IMR-90 (cell line): Measurements from ENCODE around the gene SRSF4. TPM values are rescaled to one million over a fixed set of nuclear protein-coding genes. Genes with fewer than 3 reads are reported as not detected.

Source experiments
- ATAC-seq: fragments of 200-7000 bp; cut with Tn5 transposase; 2 replicates; pipeline ENCODE4 v1.9.1; 2020; ENCODE audit warnings: low read depth, mild to moderate bottlenecking, moderate library complexity
- BruUV-seq: library from RNA; stranded (reverse); fragments of 400-500 nt; replicated peaks from 2 replicates; lab custom pipeline; 2021; lab: Mats Ljungman, UMichigan
- CTCF ChIA-PET: fragments of 300-600 bp; formaldehyde crosslinking; extraction: SDS; loops from one replicate; lab custom pipeline; 2021; ENCODE audit warnings: antibody characterized with exemption; lab: Yijun Ruan, JAX
- POLR2A ChIA-PET: fragments of 300-600 bp; sonication (Branson Sonifier 250); formaldehyde crosslinking; loops from one replicate; lab custom pipeline; 2022; ENCODE audit warnings: antibody characterized with exemption; ENCODE audit not compliant: unreplicated experiment; lab: Charles Lee
- DNase-seq: peaks from one replicate; pipeline ENCODE4 v3.0.0; 2013
- H2AFZ ChIP-seq: replicated peaks from 2 replicates; pipeline ENCODE3; 2013; ENCODE audit warnings: low read length, mild to moderate bottlenecking; ENCODE audit not compliant: poor library complexity
- H2AK5ac ChIP-seq: 2 replicates; pipeline ENCODE4 v1.6.1; 2013; ENCODE audit warnings: low read depth, low read length, inconsistent platforms
- H2AK9ac ChIP-seq: replicated peaks from 2 replicates; pipeline ENCODE3; 2013; ENCODE audit warnings: mild to moderate bottlenecking, low read depth, low read length, moderate library complexity; ENCODE audit not compliant: poor library complexity
- H2BK120ac ChIP-seq: 2 replicates; pipeline ENCODE4 v1.6.1; 2013; ENCODE audit warnings: low read depth, low read length, inconsistent platforms
- H2BK15ac ChIP-seq: 3 replicates; pipeline ENCODE4 v1.6.1; 2013; ENCODE audit warnings: low read depth, low read length, inconsistent platforms
- H2BK20ac ChIP-seq: 2 replicates; pipeline ENCODE4 v1.6.1; 2013; ENCODE audit warnings: low read depth, mild to moderate bottlenecking, inconsistent platforms, low read length, moderate library complexity
- H2BK5ac ChIP-seq: 2 replicates; pipeline ENCODE4 v1.6.1; 2013; ENCODE audit warnings: mild to moderate bottlenecking, low read depth, low read length, inconsistent platforms; ENCODE audit not compliant: poor library complexity, severe bottlenecking
- H3K14ac ChIP-seq: replicated peaks from 2 replicates; pipeline ENCODE4 v1.6.1; 2013; ENCODE audit warnings: low read depth, low read length, inconsistent platforms
- H3K18ac ChIP-seq: 2 replicates; pipeline ENCODE4 v1.6.1; 2013; ENCODE audit warnings: low read depth, low read length, control low read depth
- H3K23ac ChIP-seq: 2 replicates; pipeline ENCODE4 v1.6.1; 2013; ENCODE audit warnings: low read depth, low read length, inconsistent platforms
- H3K27ac ChIP-seq: 2 replicates; pipeline ENCODE4 v1.5.1; 2013; ENCODE audit warnings: mild to moderate bottlenecking, control low read depth, low read length; ENCODE audit not compliant: insufficient read depth
- H3K27me3 ChIP-seq: 2 replicates; pipeline ENCODE4 v1.6.1; 2013; ENCODE audit warnings: low read length; ENCODE audit not compliant: control insufficient read depth, insufficient read depth
- H3K36me3 ChIP-seq: 2 replicates; pipeline ENCODE4 v1.6.1; 2013; ENCODE audit warnings: low read length, mixed read lengths; ENCODE audit not compliant: control insufficient read depth, insufficient read depth
- H3K4ac ChIP-seq: 2 replicates; pipeline ENCODE4 v1.6.1; 2013; ENCODE audit warnings: low read depth, low read length, inconsistent platforms
- H3K4me1 ChIP-seq: 2 replicates; pipeline ENCODE4 v1.6.1; 2013; ENCODE audit warnings: low read length, mixed read lengths; ENCODE audit not compliant: control insufficient read depth, insufficient read depth
- H3K4me2 ChIP-seq: 2 replicates; pipeline ENCODE4 v1.6.1; 2013; ENCODE audit warnings: low read depth, mild to moderate bottlenecking, control low read depth, low read length, moderate library complexity
- H3K4me3 ChIP-seq: 2 replicates; pipeline ENCODE4 v1.5.1; 2013; ENCODE audit warnings: low read depth, mild to moderate bottlenecking, control low read depth, low read length, moderate library complexity; ENCODE audit not compliant: insufficient read depth
- H3K56ac ChIP-seq: 2 replicates; pipeline ENCODE4 v1.6.1; 2013; ENCODE audit warnings: low read length, inconsistent platforms; ENCODE audit not compliant: insufficient read depth; ENCODE audit errors: extremely low read depth
- H3K79me1 ChIP-seq, 2 experiments: 2 replicates each; pipeline ENCODE4 v1.6.1; 2013; ENCODE audit warnings: low read length in 2 of 2, inconsistent platforms in 1 of 2, low read depth in 1 of 2
- H3K9ac ChIP-seq: 2 replicates; pipeline ENCODE4 v1.6.1; 2013; ENCODE audit warnings: low read depth, low read length, control low read depth
- H3K9me1 ChIP-seq: 2 replicates; pipeline ENCODE4 v1.6.1; 2013; ENCODE audit warnings: low read length, inconsistent platforms; ENCODE audit not compliant: insufficient read depth
- H3K9me3 ChIP-seq: 2 replicates; pipeline ENCODE4 v1.6.1; 2013; ENCODE audit warnings: low read length; ENCODE audit not compliant: control insufficient read depth, insufficient read depth
- H4K20me1 ChIP-seq: 2 replicates; pipeline ENCODE4 v1.6.1; 2013; ENCODE audit warnings: low read length, inconsistent platforms; ENCODE audit not compliant: insufficient read depth
- H4K5ac ChIP-seq: 2 replicates; pipeline ENCODE4 v1.6.1; 2013; ENCODE audit warnings: mild to moderate bottlenecking, low read depth, low read length, control low read depth
- H4K8ac ChIP-seq, 2 experiments: 2 replicates each; pipeline ENCODE4 v1.6.1; 2013; ENCODE audit warnings: low read depth in 2 of 2, low read length in 2 of 2, control low read depth in 1 of 2, inconsistent platforms in 1 of 2
- H4K91ac ChIP-seq: 2 replicates; pipeline ENCODE4 v1.6.1; 2013; ENCODE audit warnings: low read depth, low read length, inconsistent platforms; ENCODE audit not compliant: insufficient read depth
- BHLHE40 ChIP-seq: fragments of 150-350 bp; IDR thresholded peaks from 2 replicates; pipeline ENCODE4 v1.6.1; 2016; ENCODE audit warnings: mild to moderate bottlenecking, low read depth, low read length
- FOS ChIP-seq: fragments of 150-350 bp; IDR thresholded peaks from 2 replicates; pipeline ENCODE4 v1.6.1; 2016; ENCODE audit warnings: low read depth, low read length
- MAZ ChIP-seq: IDR thresholded peaks from 2 replicates; pipeline ENCODE4 v1.6.1; 2012; ENCODE audit warnings: low read depth, mild to moderate bottlenecking, low read length, improper control_type of control experiment, moderate library complexity, borderline replicate concordance
- POLR2A ChIP-seq: IDR thresholded peaks from 2 replicates; pipeline ENCODE4 v1.6.1; 2012; ENCODE audit warnings: mild to moderate bottlenecking, low read depth, low read length
- RFX5 ChIP-seq: IDR thresholded peaks from 2 replicates; pipeline ENCODE4 v1.8.0; 2012; ENCODE audit warnings: low read depth, mild to moderate bottlenecking, low read length, moderate library complexity
- SMC3 ChIP-seq: fragments of 150-350 bp; IDR thresholded peaks from 2 replicates; pipeline ENCODE4 v1.6.1; 2016; ENCODE audit warnings: low read depth, mild to moderate bottlenecking, antibody characterized with exemption, low read length, moderate library complexity
- WGBS, 2 experiments: methylation state at CpG; one replicate each; pipeline versions ENCODE4 v1.1.5 to v1.1.7; 2013; ENCODE audit warnings: missing lambda C conversion rate in 2 of 2; ENCODE audit not compliant: insufficient read length in 1 of 2; ENCODE audit errors: extremely low coverage in 2 of 2; 5-methylcytosine and 5-hydroxymethylcytosine counted together
- dilution Hi-C: fragments of 300-500 bp; cut with HindIII; formaldehyde crosslinking; loops from one replicate; pipeline ENCODE4 v1.14.3; 2018; ENCODE audit warnings: low sequenced_read_pairs; ENCODE audit not compliant: unreplicated experiment
- in situ Hi-C: fragments of 300-500 bp; cut with MboI; formaldehyde crosslinking; loops from 3 replicates; pipeline ENCODE4 v1.14.3; 2019; ENCODE audit warnings: low sequenced_read_pairs, inconsistent platforms, mixed read lengths
- intact Hi-C: fragments of 100-400 bp; cut with micrococcal nuclease; formaldehyde crosslinking; loops from 2 replicates; pipeline ENCODE4 v1.10.0; 2022
- polyA plus RNA-seq, 3 experiments: library from polyadenylated mRNA; depleted of rRNA; stranded (reverse); fragments of >200 nt; gene quantifications; 2 replicates each; pipeline ENCODE4 v1.2.3, GENCODE V29; 2012; ENCODE audit warnings: low replicate concordance in 1 of 3
- total RNA-seq: library from RNA; depleted of rRNA; stranded (reverse); fragments of >200 nt; gene quantifications from 2 replicates; pipeline ENCODE4 v1.2.3, GENCODE V29; 2012

SRSF4 gene
- total and polyA plus RNA-seq, 2 of the 4 experiments (the other 2 are of a cell fraction) = 20.8 to 48.5 TPM

DNA sequence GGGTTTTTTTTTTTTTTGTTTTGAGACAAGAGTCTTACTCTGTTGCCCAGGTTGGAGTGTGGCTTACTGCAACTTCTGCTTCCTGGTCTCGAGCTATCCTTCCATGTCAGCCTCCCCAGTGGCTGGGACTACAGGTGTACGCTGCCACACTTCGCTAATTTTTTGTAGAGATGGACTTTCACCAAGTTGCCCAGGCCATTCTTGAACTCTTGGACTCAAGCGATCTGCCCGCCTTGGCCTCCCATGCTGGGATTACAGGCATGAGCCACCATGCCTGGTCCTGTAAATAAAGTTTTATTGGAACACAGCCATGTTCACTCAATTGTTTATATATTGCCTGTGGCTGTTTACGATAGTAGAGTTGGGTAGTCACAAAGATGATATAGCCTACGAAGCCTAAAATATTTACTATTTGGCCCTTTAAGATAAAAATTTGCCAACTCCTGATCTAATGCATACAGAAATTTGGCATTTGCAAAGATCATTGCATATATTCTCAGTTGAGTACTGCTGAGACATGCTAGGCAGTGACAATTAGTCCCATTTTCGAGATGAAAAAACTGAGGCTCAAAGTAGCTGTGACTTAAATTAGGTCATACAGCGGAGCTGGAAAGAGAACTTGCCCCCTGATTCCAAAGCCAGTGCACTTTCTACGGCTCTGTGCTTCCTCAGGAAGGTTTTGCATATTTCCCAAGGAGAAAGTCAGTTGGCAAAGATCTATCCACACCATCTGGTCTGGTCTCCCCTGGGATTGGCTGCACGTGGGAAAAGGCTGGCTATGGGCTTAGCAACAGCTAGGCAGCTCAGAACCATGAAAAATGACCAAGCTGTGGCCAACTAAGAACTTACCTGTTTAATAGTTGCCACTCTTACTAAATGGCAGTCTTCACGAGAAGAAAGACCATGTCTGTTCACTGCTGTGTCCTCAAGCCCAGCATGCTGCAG, 29.7 kb upstream of the SRSF4 start:
- BruUV-seq = no TSS peak
- no peak for DNase-seq

More for the DNA sequence above, 29.7 kb upstream of the SRSF4 start:
- POLR2A ChIA-PET = no interaction called here
- no peak for TF ChIP-seq MAZ
- TF ChIP-seq FOS = no peak
- TF ChIP-seq POLR2A = no peak
- TF ChIP-seq RFX5 = no peak
- TF ChIP-seq SMC3 = no peak
- TF ChIP-seq BHLHE40 = no peak
- Histone ChIP-seq H3K9me1 (peaks cover 14% of the 10 kb centered on the region), H4K5ac (no peak overlapping the region), H3K4me3 (no peak overlapping the region), H3K18ac (no peak overlapping the region), H3K4ac (no peak overlapping the region), H3K27me3 (no peaks in the 10 kb centered on the region), H2BK15ac (no peak overlapping the region), H4K91ac (no peak overlapping the region), H3K56ac (no peak overlapping the region), H3K4me1 (peaks cover 11% of the 10 kb centered on the region), H3K36me3 (peaks cover 25% of the 10 kb centered on the region), H3K4me2 (no peak overlapping the region), H2AK5ac (no peak overlapping the region), H2AK9ac (no peak overlapping the region), H3K79me1 (peaks cover 0 to 5% of the 10 kb centered on the region in 2 experiments; a peak in 1 of 4 replicates), H3K27ac (no peak overlapping the region), H2BK120ac (no peak overlapping the region), H4K20me1 (no peaks in the 10 kb centered on the region), H3K9ac (no peak overlapping the region), H3K9me3 (no peaks in the 10 kb centered on the region), H2AFZ (no peak overlapping the region), H2BK20ac (no peak overlapping the region), H4K8ac (no peak overlapping the region), H2BK5ac (no peak overlapping the region), H3K14ac (no peak overlapping the region), H3K23ac (no peak overlapping the region)
- no peak for ATAC-seq
- dilution Hi-C loops (no loop called here), in situ Hi-C loops (no loop called here), intact Hi-C loops (no loop called here)
- 90% methylated on average over 5 of the region's 12 CpGs; no CpG with 5 or more reads in 1 of the 2 experiments for WGBS, 2 experiments
- CTCF ChIA-PET = interaction anchor here (0.6 to 1.4 kb wide), 2 partner anchors 9 to 182 kb away, joined by 4 to 6 read pairs; no protein-coding TSS in a partner anchor
